ENCODE measurements around the gene USP43. TPM values are rescaled to one million over a fixed set of nuclear protein-coding genes. Genes with fewer than 3 reads are reported as not detected.
"Not testable (repeated sequence)": the region's sequence is repeated elsewhere in the genome, so short reads cannot be mapped to it uniquely, and the experiment has no call there.

USP43 gene
- total RNA-seq, 1 donor from 2014 or later, result 8.6 TPM

- DNase-seq (ENCODE audit: low spot score in 2 of 2) (no peak), FAIRE-seq (no peak)
Measured at GRCh38 chr17:9648521-9649110, 3.3 kb downstream of the USP43 start.

- no peak for DNase-seq (ENCODE audit: low spot score in 2 of 2)
Measured at GRCh38 chr17:9658593-9659211, 13.4 kb downstream of the USP43 start.

GRCh38 chr17:9661027-9661426 lies 15.7 kb downstream of the USP43 start:
- no peak for DNase-seq (ENCODE audit: low spot score in 2 of 2)
- FAIRE-seq, result no peak

More at GRCh38 chr17:9658593-9659211, 13.4 kb downstream of the USP43 start:
- FAIRE-seq, result no peak

- not testable (repeated sequence) for FAIRE-seq; DNase-seq (ENCODE audit: low spot score in 2 of 2)
Measured at GRCh38 chr17:9663511-9663910, 18.2 kb downstream of the USP43 start.

GRCh38 chr17:9666461-9667050 lies 21.2 kb downstream of the USP43 start:
- FAIRE-seq (no peak), DNase-seq (ENCODE audit: low spot score in 2 of 2) (no peak)

- DNase-seq (ENCODE audit: low spot score in 2 of 2) (no peak), FAIRE-seq (no peak)
Measured at GRCh38 chr17:9668517-9668916, 23.2 kb downstream of the USP43 start.

- no peak for FAIRE-seq
Measured at GRCh38 chr17:9669551-9670008, 24.3 kb downstream of the USP43 start.

GRCh38 chr17:9670596-9670995 lies 25.3 kb downstream of the USP43 start:
- no peak for FAIRE-seq
- no peak for DNase-seq (ENCODE audit: low spot score in 2 of 2)

More at GRCh38 chr17:9669551-9670008, 24.3 kb downstream of the USP43 start:
- no peak for DNase-seq (ENCODE audit: low spot score in 2 of 2)

- FAIRE-seq, result no peak
- DNase-seq (ENCODE audit: low spot score in 2 of 2), result no peak
Measured at GRCh38 chr17:9671559-9671958, 26.2 kb downstream of the USP43 start.

GRCh38 chr17:9672266-9672665 lies 26.9 kb downstream of the USP43 start:
- FAIRE-seq (no peak), DNase-seq (ENCODE audit: low spot score in 2 of 2) (no peak)

- no peak for DNase-seq (ENCODE audit: low spot score in 2 of 2)
- FAIRE-seq, result no peak
Measured at GRCh38 chr17:9672691-9673090, 27.4 kb downstream of the USP43 start.

- DNase-seq (ENCODE audit: low spot score in 2 of 2) (no peak), FAIRE-seq (no peak)
Measured at GRCh38 chr17:9676084-9676483, 30.8 kb downstream of the USP43 start.

GRCh38 chr17:9676820-9677310 lies 31.5 kb downstream of the USP43 start:
- DNase-seq (ENCODE audit: low spot score in 2 of 2) (no peak), FAIRE-seq (no peak)

GRCh38 chr17:9677411-9677810 lies 32.1 kb downstream of the USP43 start:
- FAIRE-seq (no peak), DNase-seq (ENCODE audit: low spot score in 2 of 2) (no peak)

- DNase-seq (ENCODE audit: low spot score in 2 of 2), result no peak
- no peak for FAIRE-seq
Measured at GRCh38 chr17:9677896-9678295, 32.6 kb downstream of the USP43 start.

GRCh38 chr17:9684955-9685621 lies 39.8 kb downstream of the USP43 start:
- FAIRE-seq, result no peak

GRCh38 chr17:9693755-9694154 lies 48.4 kb downstream of the USP43 start:
- DNase-seq (ENCODE audit: low spot score in 2 of 2), result no peak
- no peak for FAIRE-seq

More at GRCh38 chr17:9684955-9685621, 39.8 kb downstream of the USP43 start:
- DNase-seq (ENCODE audit: low spot score in 2 of 2), result no peak

GRCh38 chr17:9696279-9697044 lies 51.1 kb downstream of the USP43 start:
- DNase-seq (ENCODE audit: low spot score in 2 of 2) (no peak), FAIRE-seq (no peak)

GRCh38 chr17:9700136-9700535 lies 54.8 kb downstream of the USP43 start:
- DNase-seq (ENCODE audit: low spot score in 2 of 2) (no peak), FAIRE-seq (no peak)

GRCh38 chr17:9700754-9701476 lies 55.6 kb downstream of the USP43 start:
- DNase-seq (ENCODE audit: low spot score in 2 of 2) (no peak), FAIRE-seq (no peak)

Data from frontal cortex (tissue), 4 donors.